GM12891 (cell line): ENCODE measurements around the gene NEXN.
A peak's percentile ranks its signal among the peaks of the same experiment; 100 is the strongest.

Experiments used
- DNase-seq: peaks from one replicate; pipeline ENCODE4 v3.0.0; 2011; ENCODE audit warnings: low spot score; ENCODE audit not compliant: insufficient read length
- FAIRE-seq: peaks from 2 replicates; lab custom pipeline; 2011; peaks lifted over from hg19 to GRCh38; lab: Jason Lieb, UNC
- PAX5 ChIP-seq: IDR thresholded peaks from 2 replicates; pipeline ENCODE4 v1.6.1; 2011; ENCODE audit warnings: low read length, moderate library complexity, mild to moderate bottlenecking; ENCODE audit not compliant: insufficient read depth, severe bottlenecking
- POLR2A ChIP-seq: IDR thresholded peaks from 2 replicates; pipeline ENCODE4 v1.6.1; 2011; ENCODE audit warnings: low read depth, low read length, control low read depth
- POLR2AphosphoS5 ChIP-seq: IDR thresholded peaks from 2 replicates; pipeline ENCODE4 v1.6.1; 2011; ENCODE audit warnings: low read depth, low read length, control low read depth
- POU2F2 ChIP-seq: IDR thresholded peaks from 2 replicates; pipeline ENCODE4 v1.6.1; 2011; ENCODE audit warnings: low read depth, mild to moderate bottlenecking, control low read depth, low read length, moderate library complexity
- SPI1 ChIP-seq: IDR thresholded peaks from 2 replicates; pipeline ENCODE4 v1.6.1; 2011; ENCODE audit warnings: low read depth, low read length, control low read depth
- TAF1 ChIP-seq: IDR thresholded peaks from 2 replicates; pipeline ENCODE4 v1.6.1; 2011; ENCODE audit warnings: low read depth, low read length, control low read depth

The NEXN gene

GRCh38 chr1:77989744-77990143 is 101.3 kb downstream of the NEXN start:
- DNase-seq (no peak), FAIRE-seq (peak; percentile 23)
- TF ChIP-seq POU2F2 = no peak
- no peak for TF ChIP-seq POLR2AphosphoS5
- no peak for TF ChIP-seq SPI1
- no peak for TF ChIP-seq TAF1
- no peak for TF ChIP-seq PAX5
- TF ChIP-seq POLR2A = no peak

- DNase-seq = no peak
- no peak for FAIRE-seq
- TF ChIP-seq POLR2A (no peak), SPI1 (0 out of 2 replicates have a peak, but pooled peaks have one; percentile 12)
Observed at GRCh38 chr1:77990629-77991204, 102.3 kb downstream of the NEXN start.

- no peak for FAIRE-seq
- TF ChIP-seq SPI1 = no peak
- no peak for TF ChIP-seq TAF1
- TF ChIP-seq POLR2AphosphoS5 = no peak
- no peak for TF ChIP-seq POLR2A
- TF ChIP-seq PAX5 = no peak
- no peak for TF ChIP-seq POU2F2
- no peak for DNase-seq
Observed at GRCh38 chr1:77991638-77992037, 103.2 kb downstream of the NEXN start.
